GM18498 (cell line): Measurements from ENCODE around the gene MTA3.

Experiments used
- ATAC-seq: cut with Tn5 transposase; IDR thresholded peaks from one replicate; pipeline ENCODE4 v1.9.1; 2021; ENCODE audit warnings: mild to moderate bottlenecking, moderate library complexity; ENCODE audit not compliant: unreplicated experiment

Gene MTA3

DNA sequence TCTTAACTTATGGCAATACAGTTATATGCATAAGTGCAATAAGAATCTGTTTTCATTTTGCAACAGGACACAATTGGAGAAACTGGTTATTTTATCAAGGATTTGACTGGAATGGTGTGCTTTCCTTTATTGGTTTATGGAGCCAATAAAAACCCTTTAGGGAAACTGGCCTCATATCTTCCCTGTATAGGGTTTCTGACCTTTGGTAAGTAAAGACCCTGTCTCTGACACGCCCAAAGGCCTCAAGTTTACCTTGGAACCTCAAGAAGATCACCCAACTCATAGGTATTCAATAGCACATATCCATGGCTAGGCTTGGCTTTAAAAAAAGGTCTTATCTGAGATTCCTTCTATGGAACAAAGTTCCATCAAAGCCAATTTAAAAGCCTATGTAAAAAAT is 212.7 kb downstream of the MTA3 start:
- no peak for ATAC-seq

- no peak for ATAC-seq
Measured at GRCh38 chr2:42783511-42783910, 215.1 kb downstream of the MTA3 start.

GRCh38 chr2:42784204-42784880 is 215.9 kb downstream of the MTA3 start:
- no peak for ATAC-seq

GRCh38 chr2:42786561-42787345 is 218.3 kb downstream of the MTA3 start:
- ATAC-seq: no peak

DNA sequence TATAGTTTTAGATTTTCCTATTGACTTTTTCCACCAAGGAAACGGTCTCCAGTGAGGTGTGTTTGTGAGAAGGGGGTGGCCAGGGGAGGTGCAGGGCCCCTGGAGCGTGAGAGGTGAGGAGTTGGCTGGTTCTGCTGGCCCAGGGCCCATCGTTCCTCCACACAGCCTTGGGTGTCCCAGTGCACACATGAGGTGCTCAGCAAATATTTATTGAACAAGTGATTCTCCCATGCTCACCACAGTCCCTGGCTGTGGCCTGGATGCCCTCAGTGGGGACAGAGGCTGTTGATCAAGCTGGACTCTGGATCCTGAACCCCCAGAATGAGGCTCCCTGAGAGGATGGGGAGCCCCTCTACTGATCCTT is 219.0 kb downstream of the MTA3 start:
- ATAC-seq: no peak

GRCh38 chr2:42787788-42788477 is 219.5 kb downstream of the MTA3 start:
- no peak for ATAC-seq

DNA sequence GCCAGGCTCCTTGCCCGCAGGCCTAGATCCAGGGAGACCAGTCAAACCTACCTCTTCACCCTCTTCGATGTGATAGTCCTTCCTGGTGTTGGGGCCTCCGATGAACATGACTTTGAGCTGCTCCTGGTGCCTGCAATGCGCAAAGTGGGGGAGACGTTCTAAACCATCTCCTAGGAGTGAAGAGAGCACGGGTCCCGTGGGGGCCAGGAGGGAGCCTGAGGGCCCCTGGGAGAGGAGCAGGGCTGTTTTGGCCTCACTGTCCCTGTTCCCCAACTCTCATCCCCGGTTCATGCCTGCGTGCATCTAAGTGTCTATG is 220.0 kb downstream of the MTA3 start:
- ATAC-seq: no peak

GRCh38 chr2:42788882-42789281 is 220.4 kb downstream of the MTA3 start:
- ATAC-seq: no peak

- ATAC-seq: no peak
Measured at GRCh38 chr2:42789751-42790150, 221.3 kb downstream of the MTA3 start.

DNA sequence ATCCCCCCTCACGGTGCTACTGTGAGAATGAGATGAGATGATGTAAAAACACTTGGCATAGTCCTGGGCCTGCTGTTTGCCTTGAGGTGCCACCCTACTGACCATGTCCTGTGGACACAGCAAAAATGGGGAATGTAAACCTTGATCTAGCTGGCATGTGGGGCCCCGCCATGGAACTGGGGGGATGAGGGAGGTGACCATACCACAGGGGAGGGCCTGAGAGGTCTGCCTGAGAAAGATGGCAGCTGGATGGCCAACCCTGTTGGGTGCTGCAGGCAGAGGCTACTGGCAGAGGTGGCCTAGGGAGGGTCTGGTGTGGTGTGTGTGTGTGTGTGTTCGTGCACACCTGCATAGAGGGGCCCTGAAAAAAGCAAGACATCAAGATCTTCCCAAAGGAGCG is 223.2 kb downstream of the MTA3 start:
- ATAC-seq: no peak

GRCh38 chr2:42792087-42792582 is 223.7 kb downstream of the MTA3 start:
- peak; percentile 2 for ATAC-seq

DNA sequence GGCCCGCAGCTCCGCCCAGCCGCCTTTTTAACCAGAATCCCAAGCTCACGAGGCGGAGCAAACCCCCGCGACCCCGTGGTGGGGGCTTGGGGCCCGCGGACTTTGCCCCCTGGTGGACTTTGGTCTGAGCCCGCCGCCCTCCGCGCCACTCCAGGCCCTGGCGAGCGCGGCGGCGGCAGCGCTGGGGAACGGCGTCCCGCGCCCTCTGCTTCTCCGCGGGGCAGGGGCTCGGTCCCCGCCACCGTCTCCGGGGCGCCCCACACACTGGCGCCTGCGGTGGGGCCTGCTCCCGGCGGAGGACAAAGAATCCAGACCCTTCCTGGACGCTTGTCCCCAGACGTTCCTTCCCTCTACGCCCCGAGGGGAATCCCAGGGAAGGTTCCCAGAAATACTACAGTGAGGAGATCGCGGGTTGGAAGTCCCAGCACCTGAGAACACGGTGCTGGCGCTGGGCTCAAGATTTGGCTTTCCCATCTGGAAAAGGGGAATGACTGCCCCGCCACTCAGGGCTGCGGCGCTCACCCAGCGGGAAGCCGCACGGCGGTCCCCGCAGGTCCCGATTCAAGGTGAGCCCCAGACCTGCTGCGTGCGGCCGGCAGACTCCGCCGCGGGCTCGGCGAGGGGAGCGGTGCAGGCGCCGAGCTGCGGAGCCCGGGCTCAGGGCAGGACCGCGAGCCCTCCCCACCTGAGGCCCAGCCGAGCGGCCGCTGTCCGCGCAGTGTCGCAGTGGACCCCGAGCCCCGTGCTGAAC is 224.3 kb downstream of the MTA3 start, which contains the start of gene HAAO:
HAAO (minus strand) TSS at position 1 of the 751 bp plus-strand sequence. CDS start 47 bp downstream, outside the sequence.
- ATAC-seq: peak; percentile 35

DNA sequence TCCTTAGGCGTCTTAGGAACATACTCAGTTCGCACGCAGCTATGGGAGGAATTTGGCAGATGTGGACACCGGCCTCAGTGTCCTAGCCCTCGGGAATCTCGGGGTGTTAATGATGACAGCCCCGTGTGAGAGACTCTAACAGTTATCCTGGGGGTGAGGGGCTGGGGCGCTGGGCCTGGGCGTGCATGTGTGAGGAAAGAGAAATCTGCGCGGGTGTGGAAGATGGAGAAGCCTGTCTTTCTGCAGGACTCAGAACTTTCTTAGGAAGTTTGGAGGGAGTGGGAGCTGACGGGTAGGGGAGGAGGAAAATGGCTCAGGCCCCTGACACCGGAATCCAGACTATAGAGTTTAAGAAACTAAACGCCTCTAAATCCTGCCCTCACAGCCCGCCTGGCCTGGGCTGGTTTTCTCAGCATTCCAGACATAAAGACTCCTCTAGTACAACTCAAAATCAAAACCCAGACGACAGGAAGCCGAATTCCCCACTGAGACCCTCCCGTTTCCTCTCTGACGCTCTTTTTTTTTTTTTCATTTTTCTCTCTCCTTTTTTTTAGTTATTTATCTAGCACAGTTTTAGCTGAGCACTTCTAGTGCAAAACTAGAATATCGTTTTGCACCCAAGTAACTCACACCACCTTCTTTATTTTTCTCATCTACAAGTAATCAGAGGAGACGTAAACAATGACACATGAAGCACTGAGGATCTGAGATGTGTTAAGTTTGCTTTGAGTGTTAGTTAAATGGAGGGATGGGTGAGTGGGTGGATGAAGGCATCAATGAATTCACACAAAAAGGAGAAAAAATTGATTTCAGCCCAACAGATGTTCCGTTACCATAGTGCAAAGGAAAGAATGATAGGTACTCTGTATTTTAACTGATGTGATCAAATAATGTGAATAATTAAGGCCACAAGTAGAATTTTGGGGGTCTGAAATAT is 225.2 kb downstream of the MTA3 start:
- peak; percentile 2 for ATAC-seq

DNA sequence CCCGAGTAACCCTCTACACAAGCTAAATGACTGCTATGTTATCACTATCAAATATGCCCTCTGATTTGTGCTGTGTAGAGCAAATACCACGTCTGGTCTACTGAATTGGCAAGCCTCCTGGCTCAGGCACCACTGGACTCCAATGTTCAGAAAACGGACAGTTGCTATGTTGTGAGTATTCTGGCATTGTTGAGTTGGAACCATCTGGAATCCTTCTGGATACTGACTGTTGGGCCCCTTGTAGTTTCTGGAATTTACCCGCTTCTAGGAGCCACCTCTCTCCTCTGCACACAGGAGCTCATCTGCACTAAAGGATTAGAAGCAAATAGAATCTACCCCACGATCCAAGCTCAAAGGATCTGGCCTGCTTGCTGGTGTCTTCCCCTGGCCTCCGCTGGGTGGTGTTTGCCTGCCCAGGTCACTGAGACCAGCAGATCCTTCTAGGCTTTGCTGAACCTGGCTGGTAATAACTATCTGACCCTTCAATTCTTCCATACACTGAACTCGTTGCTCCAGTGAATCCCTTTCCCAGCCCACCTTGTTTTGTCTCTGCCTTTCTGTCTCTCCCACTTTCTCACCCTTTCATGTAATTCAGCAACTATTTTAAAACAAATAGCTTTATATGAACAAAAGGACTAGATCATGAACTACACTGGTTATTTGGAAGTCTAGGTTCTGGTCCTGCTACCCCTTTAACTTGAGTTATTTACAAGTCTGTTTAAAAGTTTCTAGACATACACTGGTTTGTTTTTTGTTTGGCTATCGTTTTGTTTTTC is 226.0 kb downstream of the MTA3 start:
- no peak for ATAC-seq

DNA sequence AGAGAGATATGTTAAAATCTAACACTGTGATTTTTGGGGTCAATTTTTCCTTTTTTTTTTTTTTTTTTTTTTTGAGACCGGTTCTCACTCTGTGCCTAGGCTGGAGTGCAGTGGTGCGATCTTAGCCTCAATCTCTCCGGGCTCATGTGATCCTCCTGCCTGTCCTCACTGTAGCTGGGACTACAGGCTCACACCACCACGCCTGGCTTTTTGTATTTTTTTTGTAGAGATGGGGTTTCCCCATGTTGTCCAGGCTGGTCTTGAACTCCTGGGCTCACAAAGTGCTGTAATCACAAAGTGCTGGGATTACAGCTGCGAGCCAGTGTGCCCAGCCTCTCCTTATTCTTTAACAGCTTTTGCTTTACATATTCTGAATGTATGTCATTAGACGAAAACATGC is 226.8 kb downstream of the MTA3 start:
- ATAC-seq: no peak

DNA sequence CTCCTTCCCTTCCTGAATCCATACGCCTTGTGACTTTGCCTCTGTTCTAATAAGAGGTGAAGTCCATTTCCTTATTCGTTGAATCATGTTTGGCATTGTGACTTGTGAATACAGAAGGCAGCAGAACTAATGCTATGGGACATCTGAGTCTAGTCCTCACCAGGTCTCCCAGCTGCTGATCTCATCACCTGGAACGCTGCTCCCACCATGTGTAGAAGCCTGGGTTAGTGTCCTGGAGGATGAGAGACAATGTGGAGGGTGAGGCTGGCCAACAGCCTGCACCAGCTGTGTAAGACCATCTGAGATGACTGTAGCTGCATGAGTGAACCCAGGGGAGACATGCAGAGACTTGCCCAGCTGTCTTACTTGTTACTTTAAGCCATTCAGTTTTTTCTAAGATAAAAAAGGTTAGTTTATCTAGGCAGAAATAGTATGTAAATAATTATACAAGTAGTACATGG is 227.4 kb downstream of the MTA3 start:
- peak; percentile 56 for ATAC-seq

DNA sequence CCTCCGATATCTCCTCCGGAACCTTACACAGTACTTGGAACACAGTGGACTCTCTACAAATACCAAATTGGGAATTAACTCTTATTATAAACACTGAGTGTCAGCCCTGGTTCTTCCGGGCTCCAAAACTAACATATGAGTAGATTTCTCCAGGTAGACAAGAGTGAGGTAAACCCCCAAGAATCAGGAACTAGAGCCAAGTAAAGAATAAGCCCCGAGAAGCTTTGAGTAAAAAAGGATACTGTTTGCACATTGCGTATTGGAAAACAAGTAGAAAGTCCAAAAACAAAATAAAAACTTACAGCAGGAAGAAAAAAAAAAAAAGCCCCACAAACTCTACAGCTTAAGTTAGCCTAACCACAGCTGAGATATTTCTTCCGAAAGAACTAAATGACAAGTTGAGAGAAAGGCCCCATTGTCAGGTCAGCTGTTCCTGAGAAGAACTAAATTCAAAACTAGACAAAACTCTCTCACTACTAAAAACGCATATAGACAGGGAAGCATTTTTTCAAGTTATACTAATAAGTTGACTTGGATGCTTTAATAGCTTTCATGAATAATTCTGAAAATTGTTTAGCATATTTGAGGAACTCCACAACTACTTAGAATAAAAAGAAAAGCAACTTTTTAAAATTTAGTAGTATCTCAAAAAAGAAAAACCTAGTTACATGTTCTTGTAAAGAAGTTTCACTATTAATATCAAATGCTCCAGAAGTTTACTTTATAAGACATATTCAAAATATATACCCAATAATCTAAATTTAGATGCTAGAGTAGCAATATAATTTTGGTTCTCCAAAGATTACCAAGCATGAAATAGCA is 228.2 kb downstream of the MTA3 start:
- ATAC-seq: peak; percentile 30

- ATAC-seq: no peak
Measured at GRCh38 chr2:42797281-42797680, 228.8 kb downstream of the MTA3 start.
